Liver (tissue), 9 donors: ENCODE measurements around the gene ARSK. TPM values are rescaled to one million over a fixed set of nuclear protein-coding genes. Genes with fewer than 3 reads are reported as not detected.

Experiments used
- DNase-seq: peaks from one replicate; pipeline ENCODE4 v3.0.0-alpha.2; 2017; ENCODE audit warnings: low spot score
- H3K27ac ChIP-seq, 2 donors: one replicate each; pipeline ENCODE4 v1.7.0; 2013; ENCODE audit warnings: inconsistent platforms in 2 of 2, low read length in 2 of 2, control low read depth in 1 of 2, low read depth in 1 of 2, mild to moderate bottlenecking in 1 of 2
- H3K27me3 ChIP-seq, 4 donors: one replicate each; pipeline versions ENCODE4 v1.6.1 to v1.7.0; 2013; ENCODE audit warnings: low read length in 3 of 4, inconsistent platforms in 1 of 4, mild to moderate bottlenecking in 1 of 4, moderate library complexity in 1 of 4; ENCODE audit not compliant: control insufficient read depth in 4 of 4, insufficient read depth in 4 of 4
- H3K36me3 ChIP-seq, 4 donors: one replicate each; pipeline versions ENCODE4 v1.6.1 to v1.7.0; 2013; ENCODE audit warnings: low read length in 3 of 4, mild to moderate bottlenecking in 3 of 4, low read depth in 1 of 4, moderate library complexity in 1 of 4; ENCODE audit not compliant: control insufficient read depth in 4 of 4, insufficient read depth in 3 of 4
- H3K4me1 ChIP-seq, 4 donors: one replicate each; pipeline versions ENCODE4 v1.6.1 to v1.7.0; 2013; ENCODE audit warnings: low read length in 3 of 4, mild to moderate bottlenecking in 3 of 4, moderate library complexity in 1 of 4; ENCODE audit not compliant: control insufficient read depth in 4 of 4, insufficient read depth in 4 of 4
- H3K4me3 ChIP-seq, 3 donors: one replicate each; pipeline versions ENCODE4 v1.6.1 to v1.7.0; 2013; ENCODE audit warnings: low read length in 3 of 3, control low read depth in 1 of 3, low read depth in 1 of 3, mild to moderate bottlenecking in 1 of 3
- H3K9ac ChIP-seq, 2 donors: one replicate each; pipeline ENCODE4 v1.7.0; 2013; ENCODE audit warnings: low read length in 2 of 2, mild to moderate bottlenecking in 2 of 2, moderate library complexity in 2 of 2, control low read depth in 1 of 2, low read depth in 1 of 2
- H3K9me3 ChIP-seq, 4 donors: one replicate each; pipeline versions ENCODE4 v1.6.1 to v1.7.0; 2013; ENCODE audit warnings: low read length in 3 of 4; ENCODE audit not compliant: control insufficient read depth in 4 of 4
- EGR1 ChIP-seq, 2 donors: IDR thresholded peaks; 2 replicates each; pipeline ENCODE4 v1.6.1; 2016 to 2018; ENCODE audit warnings: antibody characterized with exemption in 2 of 2, low read depth in 2 of 2
- FOXA1 ChIP-seq: IDR thresholded peaks from 2 replicates; pipeline ENCODE4 v1.6.1; 2016; ENCODE audit warnings: antibody characterized with exemption
- FOXA2 ChIP-seq: IDR thresholded peaks from 2 replicates; pipeline ENCODE4 v1.6.1; 2016; ENCODE audit warnings: antibody characterized with exemption
- GABPA ChIP-seq, 2 donors: IDR thresholded peaks in 1 of 2; conservative IDR thresholded peaks in 1 of 2; 2 replicates each; pipeline ENCODE4 v1.6.1; 2016; ENCODE audit warnings: antibody characterized with exemption in 2 of 2, mild to moderate bottlenecking in 1 of 2, moderate library complexity in 1 of 2
- HNF4A ChIP-seq, 2 donors: conservative IDR thresholded peaks; 2 replicates each; pipeline ENCODE4 v1.6.1; 2016; ENCODE audit warnings: antibody characterized with exemption in 2 of 2, mild to moderate bottlenecking in 2 of 2
- HNF4G ChIP-seq: IDR thresholded peaks from 2 replicates; pipeline ENCODE4 v1.6.1; 2016; ENCODE audit warnings: antibody characterized with exemption
- JUND ChIP-seq, 2 donors: IDR thresholded peaks; 2 replicates each; pipeline ENCODE4 v1.6.1; 2016; ENCODE audit warnings: antibody characterized with exemption in 2 of 2
- NR2F2 ChIP-seq: IDR thresholded peaks from 2 replicates; pipeline ENCODE4 v1.6.1; 2016; ENCODE audit warnings: antibody characterized with exemption
- RAD21 ChIP-seq, 2 donors: IDR thresholded peaks; 2 replicates each; pipeline ENCODE4 v1.6.1; 2016; ENCODE audit warnings: antibody characterized with exemption in 2 of 2, mild to moderate bottlenecking in 2 of 2
- RXRA ChIP-seq, 2 donors: IDR thresholded peaks; 2 replicates each; pipeline ENCODE4 v1.6.1; 2017 to 2018; ENCODE audit warnings: antibody characterized with exemption in 2 of 2, mild to moderate bottlenecking in 1 of 2
- SP1 ChIP-seq: IDR thresholded peaks from 2 replicates; pipeline ENCODE4 v1.6.1; 2018; ENCODE audit warnings: antibody characterized with exemption, mild to moderate bottlenecking
- TAF1 ChIP-seq: conservative IDR thresholded peaks from 2 replicates; pipeline ENCODE4 v1.6.1; 2016; ENCODE audit warnings: antibody characterized with exemption, mild to moderate bottlenecking
- YY1 ChIP-seq: IDR thresholded peaks from 2 replicates; pipeline ENCODE4 v1.6.1; 2016; ENCODE audit warnings: antibody characterized with exemption, mild to moderate bottlenecking
- WGBS: extraction: QIAGEN DNeasy Blood & Tissue Kit; methylation state at CpG from one replicate; pipeline ENCODE4 v1.1.7; 2013; 5-methylcytosine and 5-hydroxymethylcytosine counted together
- polyA plus RNA-seq, 2 donors: library from polyadenylated mRNA; stranded (reverse) in 1 of 2; unstranded in 1 of 2; fragments of 200-250 nt in 1 of 2; fragments of >200 nt in 1 of 2; fragmentation: Nextera tagmentation in 1 of 2; extraction: Ambion mirVana in 1 of 2; gene quantifications; one replicate each; pipeline versions ENCODE4 v1.2.1 to v1.2.3, GENCODE V29; 2013 to 2015
- total RNA-seq, 2 donors: library from RNA; depleted of rRNA; stranded (reverse); fragments of >200 nt; gene quantifications; one replicate each; pipeline ENCODE4 v1.2.3, GENCODE V29; 2014
- TF ChIP-seq, protein P1 (sequence below): IDR thresholded peaks from 2 replicates; pipeline ENCODE4 v1.6.1; 2016; ENCODE audit warnings: antibody characterized with exemption
- TF ChIP-seq, protein P2 (sequence below): IDR thresholded peaks from 2 replicates; pipeline ENCODE4 v1.6.1; 2016; ENCODE audit warnings: antibody characterized with exemption
- TF ChIP-seq, protein P3 (sequence below): IDR thresholded peaks from 2 replicates; pipeline ENCODE4 v1.6.1; 2016; ENCODE audit warnings: antibody characterized with exemption
- TF ChIP-seq, protein P4 (sequence below): fragments of 150-350 bp; IDR thresholded peaks from 2 replicates; pipeline ENCODE4 v1.5.1; 2017; ENCODE audit warnings: improper control_type of control experiment, low read depth, low read length; ENCODE audit not compliant: missing input control
- donor health status: healthy.
- donor health status: healthy.
- donor health status: healthy.
- donor health status: healthy.
- donor health status: healthy.

Gene ARSK
- total and polyA plus RNA-seq, 4 donors, result 2.4 to 6.8 (median 3.3) TPM

DNA sequence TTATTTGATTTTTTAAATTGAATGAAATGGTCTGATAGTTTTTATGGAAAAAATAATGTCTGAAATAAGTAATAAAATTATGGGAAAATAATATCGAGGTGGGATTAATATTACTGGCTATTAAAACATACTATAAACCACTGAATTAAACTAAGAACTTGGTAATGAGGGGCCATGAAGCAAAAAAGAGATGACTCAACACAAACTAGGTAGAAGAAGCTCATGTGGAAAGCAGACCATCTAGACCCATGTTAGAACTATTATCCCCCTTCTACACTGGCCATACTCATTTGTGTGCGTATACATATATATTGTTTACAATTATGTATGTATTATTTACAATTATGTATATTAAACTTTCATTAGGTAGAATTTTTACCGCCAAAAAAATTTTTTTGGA, 56.5 kb downstream of the ARSK start:
- Histone ChIP-seq H3K9me3 (peaks cover 0 to 2% (median under 1%) of the 10 kb centered on the region in 4 donors), H3K27me3 (no peaks in the 10 kb centered on the region), H3K4me1 (no peaks in the 10 kb centered on the region), H3K27ac (no peak overlapping the region), H3K9ac (no peak overlapping the region), H3K36me3 (no peaks in the 10 kb centered on the region), H3K4me3 (no peak overlapping the region)
- DNase-seq, result no peak
- TF ChIP-seq HNF4A (conservative IDR thresholded peaks at IDR 0.05) (no peak), JUND (IDR thresholded peaks at IDR 0.05) (no peak), RXRA (IDR thresholded peaks at IDR 0.05) (no peak), SP1 (no peak), NR2F2 (no peak), RAD21 (IDR thresholded peaks at IDR 0.05) (no peak), TAF1 (no peak), FOXA2 (no peak), FOXA1 (no peak), GABPA (IDR thresholded peaks at IDR 0.05 in 1 of 2, conservative IDR thresholded peaks at IDR 0.05 in 1 of 2) (no peak)
- TF ChIP-seq, protein P1, sequence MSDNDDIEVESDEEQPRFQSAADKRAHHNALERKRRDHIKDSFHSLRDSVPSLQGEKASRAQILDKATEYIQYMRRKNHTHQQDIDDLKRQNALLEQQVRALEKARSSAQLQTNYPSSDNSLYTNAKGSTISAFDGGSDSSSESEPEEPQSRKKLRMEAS, result no peak
- TF ChIP-seq, protein P2, sequence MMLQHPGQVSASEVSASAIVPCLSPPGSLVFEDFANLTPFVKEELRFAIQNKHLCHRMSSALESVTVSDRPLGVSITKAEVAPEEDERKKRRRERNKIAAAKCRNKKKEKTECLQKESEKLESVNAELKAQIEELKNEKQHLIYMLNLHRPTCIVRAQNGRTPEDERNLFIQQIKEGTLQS, result no peak
- TF ChIP-seq, protein P3, sequence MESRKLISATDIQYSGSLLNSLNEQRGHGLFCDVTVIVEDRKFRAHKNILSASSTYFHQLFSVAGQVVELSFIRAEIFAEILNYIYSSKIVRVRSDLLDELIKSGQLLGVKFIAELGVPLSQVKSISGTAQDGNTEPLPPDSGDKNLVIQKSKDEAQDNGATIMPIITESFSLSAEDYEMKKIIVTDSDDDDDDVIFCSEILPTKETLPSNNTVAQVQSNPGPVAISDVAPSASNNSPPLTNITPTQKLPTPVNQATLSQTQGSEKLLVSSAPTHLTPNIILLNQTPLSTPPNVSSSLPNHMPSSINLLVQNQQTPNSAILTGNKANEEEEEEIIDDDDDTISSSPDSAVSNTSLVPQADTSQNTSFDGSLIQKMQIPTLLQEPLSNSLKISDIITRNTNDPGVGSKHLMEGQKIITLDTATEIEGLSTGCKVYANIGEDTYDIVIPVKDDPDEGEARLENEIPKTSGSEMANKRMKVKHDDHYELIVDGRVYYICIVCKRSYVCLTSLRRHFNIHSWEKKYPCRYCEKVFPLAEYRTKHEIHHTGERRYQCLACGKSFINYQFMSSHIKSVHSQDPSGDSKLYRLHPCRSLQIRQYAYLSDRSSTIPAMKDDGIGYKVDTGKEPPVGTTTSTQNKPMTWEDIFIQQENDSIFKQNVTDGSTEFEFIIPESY, result no peak
- 90% methylated on average over 3 of the region's 3 CpGs for WGBS

DNA sequence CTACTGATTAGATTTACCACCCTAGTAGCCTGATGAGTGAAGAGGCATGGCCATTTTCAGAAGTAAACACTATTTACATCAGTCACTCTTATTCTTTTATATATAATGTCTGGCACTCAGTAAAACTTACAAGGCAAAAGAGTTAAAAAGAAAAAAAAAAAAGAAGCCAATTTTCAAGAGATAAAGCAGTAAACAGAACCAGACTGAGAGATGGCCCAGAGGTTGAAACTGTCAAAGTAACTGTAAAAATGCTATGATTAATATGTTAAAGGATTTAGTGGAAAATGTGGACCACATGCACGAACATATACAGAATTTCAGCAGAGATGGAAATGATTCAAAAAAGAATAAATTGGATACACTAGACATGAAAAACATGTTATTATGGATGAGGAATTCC, 58.6 kb downstream of the ARSK start:
- Histone ChIP-seq H3K9ac (no peak overlapping the region), H3K27me3 (no peaks in the 10 kb centered on the region), H3K4me1 (no peaks in the 10 kb centered on the region), H3K4me3 (no peak overlapping the region), H3K36me3 (no peaks in the 10 kb centered on the region), H3K9me3 (peaks cover 0 to 2% (median under 1%) of the 10 kb centered on the region in 4 donors), H3K27ac (no peak overlapping the region)
- TF ChIP-seq, protein P4, sequence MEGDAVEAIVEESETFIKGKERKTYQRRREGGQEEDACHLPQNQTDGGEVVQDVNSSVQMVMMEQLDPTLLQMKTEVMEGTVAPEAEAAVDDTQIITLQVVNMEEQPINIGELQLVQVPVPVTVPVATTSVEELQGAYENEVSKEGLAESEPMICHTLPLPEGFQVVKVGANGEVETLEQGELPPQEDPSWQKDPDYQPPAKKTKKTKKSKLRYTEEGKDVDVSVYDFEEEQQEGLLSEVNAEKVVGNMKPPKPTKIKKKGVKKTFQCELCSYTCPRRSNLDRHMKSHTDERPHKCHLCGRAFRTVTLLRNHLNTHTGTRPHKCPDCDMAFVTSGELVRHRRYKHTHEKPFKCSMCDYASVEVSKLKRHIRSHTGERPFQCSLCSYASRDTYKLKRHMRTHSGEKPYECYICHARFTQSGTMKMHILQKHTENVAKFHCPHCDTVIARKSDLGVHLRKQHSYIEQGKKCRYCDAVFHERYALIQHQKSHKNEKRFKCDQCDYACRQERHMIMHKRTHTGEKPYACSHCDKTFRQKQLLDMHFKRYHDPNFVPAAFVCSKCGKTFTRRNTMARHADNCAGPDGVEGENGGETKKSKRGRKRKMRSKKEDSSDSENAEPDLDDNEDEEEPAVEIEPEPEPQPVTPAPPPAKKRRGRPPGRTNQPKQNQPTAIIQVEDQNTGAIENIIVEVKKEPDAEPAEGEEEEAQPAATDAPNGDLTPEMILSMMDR, result no peak
- TF ChIP-seq NR2F2 (no peak), RXRA (IDR thresholded peaks at IDR 0.05) (no peak)
- DNase-seq, result no peak
- WGBS, result 94% methylated on average over 1 of the region's 1 CpG

DNA sequence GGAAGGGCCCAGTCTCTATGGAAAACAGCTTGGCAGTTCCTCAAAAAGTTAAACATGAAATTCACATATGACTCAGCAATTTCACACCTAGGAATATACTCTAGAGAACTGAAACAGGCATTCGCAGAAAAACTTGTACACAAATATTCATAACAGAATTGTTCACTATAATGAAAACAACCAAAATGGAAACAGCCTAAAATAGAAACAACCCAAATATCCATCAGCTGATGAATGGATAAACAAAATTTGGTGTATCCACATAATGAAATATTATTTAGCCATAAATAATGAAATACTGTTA, 60.2 kb downstream of the ARSK start:
- Histone ChIP-seq H3K27ac (no peak overlapping the region), H3K36me3 (no peaks in the 10 kb centered on the region), H3K4me1 (peaks cover 0 to 8% (median 3%) of the 10 kb centered on the region in 4 donors), H3K4me3 (no peak overlapping the region), H3K9me3 (peaks cover 0 to 2% (median under 1%) of the 10 kb centered on the region in 4 donors), H3K27me3 (no peaks in the 10 kb centered on the region), H3K9ac (no peak overlapping the region)
- DNase-seq, result no peak
- 86% methylated on average over 1 of the region's 1 CpG for WGBS
- no peak for TF ChIP-seq HNF4G
- no peak for TF ChIP-seq FOXA2
- TF ChIP-seq TAF1, result no peak
- no peak for TF ChIP-seq GABPA (IDR thresholded peaks at IDR 0.05 in 1 of 2, conservative IDR thresholded peaks at IDR 0.05 in 1 of 2)
- TF ChIP-seq FOXA1, result no peak
- TF ChIP-seq, protein P1, result no peak
- TF ChIP-seq, protein P3, result no peak
- TF ChIP-seq, protein P2, result no peak
- no peak for TF ChIP-seq RXRA (IDR thresholded peaks at IDR 0.05)
- TF ChIP-seq HNF4A (conservative IDR thresholded peaks at IDR 0.05), result no peak
- TF ChIP-seq NR2F2, result no peak
- no peak for TF ChIP-seq EGR1 (IDR thresholded peaks at IDR 0.05; ENCODE audit: low read depth in 2 of 2)
- TF ChIP-seq YY1, result no peak
- TF ChIP-seq, protein P4, result no peak
- no peak for TF ChIP-seq JUND (IDR thresholded peaks at IDR 0.05)
